ENCODE measurements around the gene PDE4D.

- TF ChIP-seq EZH2 (IDR thresholded peaks at IDR 0.05; ENCODE audit: insufficient read depth, poor library complexity, severe bottlenecking): no peak
- no peak for TF ChIP-seq EZH2phosphoT487 (IDR thresholded peaks at IDR 0.05; ENCODE audit: insufficient read depth, low read depth)
Measured at GRCh38 chr5:59179704-59180103, 713.8 kb downstream of the PDE4D start.

Data from GM23248 (cell line).